ENCODE measurements around the gene PNPLA4.

Gene PNPLA4

GRCh38 chrX:7852166-7852565 is 75.0 kb downstream of the PNPLA4 start:
- DNase-seq: no peak
